ENCODE measurements around the gene ANO1.

Gene ANO1

DNA sequence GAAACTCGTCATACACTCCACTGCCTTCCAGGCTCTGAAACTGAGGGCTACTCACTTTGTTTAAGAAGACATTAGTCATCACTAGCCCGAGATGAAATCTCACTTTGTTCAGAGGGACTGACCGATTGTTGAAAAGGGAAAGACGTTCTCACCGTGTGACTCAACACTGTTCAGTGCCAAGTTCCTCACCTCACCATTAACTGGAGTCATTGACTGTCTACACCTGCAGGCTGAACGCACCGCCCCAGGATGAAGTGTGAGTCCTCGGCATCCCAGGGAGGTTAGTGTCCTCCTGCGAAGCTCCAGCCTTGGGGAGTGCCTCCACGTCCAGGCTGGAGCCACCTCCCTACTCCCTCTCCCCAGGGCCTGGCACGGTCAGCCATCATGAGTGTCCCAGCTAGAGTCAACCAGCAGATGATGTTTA lies 155.4 kb downstream of the ANO1 start:
- Histone ChIP-seq H3K9me3 (ENCODE audit: low read length) (no peaks in the 10 kb centered on the region), H3K4me2 (ENCODE audit: low read length) (no peak overlapping the region), H3K27me3 (ENCODE audit: insufficient read depth, low read length) (peaks cover 10% of the 10 kb centered on the region), H2AFZ (ENCODE audit: low read length) (no peak overlapping the region), H3K4me1 (ENCODE audit: insufficient read depth, low read length, severe bottlenecking) (no peaks in the 10 kb centered on the region), H3K9me2 (ENCODE audit: low read depth, low read length) (no peaks in the 10 kb centered on the region), H3K9ac (ENCODE audit: low read length) (no peak overlapping the region), H3K79me2 (ENCODE audit: insufficient read depth, low read length) (no peaks in the 10 kb centered on the region), H4K20me1 (ENCODE audit: insufficient read depth, low read length) (no peaks in the 10 kb centered on the region), H3K27ac (ENCODE audit: low read depth, low read length, poor library complexity, severe bottlenecking) (no peak overlapping the region), H3K4me3 (ENCODE audit: low read depth, low read length, poor library complexity, severe bottlenecking) (no peak overlapping the region), H3K36me3 (ENCODE audit: insufficient read depth, low read length) (no peaks in the 10 kb centered on the region), H3F3A (ENCODE audit: insufficient read depth, low read length) (no peaks in the 10 kb centered on the region)
- TF ChIP-seq, protein P1, sequence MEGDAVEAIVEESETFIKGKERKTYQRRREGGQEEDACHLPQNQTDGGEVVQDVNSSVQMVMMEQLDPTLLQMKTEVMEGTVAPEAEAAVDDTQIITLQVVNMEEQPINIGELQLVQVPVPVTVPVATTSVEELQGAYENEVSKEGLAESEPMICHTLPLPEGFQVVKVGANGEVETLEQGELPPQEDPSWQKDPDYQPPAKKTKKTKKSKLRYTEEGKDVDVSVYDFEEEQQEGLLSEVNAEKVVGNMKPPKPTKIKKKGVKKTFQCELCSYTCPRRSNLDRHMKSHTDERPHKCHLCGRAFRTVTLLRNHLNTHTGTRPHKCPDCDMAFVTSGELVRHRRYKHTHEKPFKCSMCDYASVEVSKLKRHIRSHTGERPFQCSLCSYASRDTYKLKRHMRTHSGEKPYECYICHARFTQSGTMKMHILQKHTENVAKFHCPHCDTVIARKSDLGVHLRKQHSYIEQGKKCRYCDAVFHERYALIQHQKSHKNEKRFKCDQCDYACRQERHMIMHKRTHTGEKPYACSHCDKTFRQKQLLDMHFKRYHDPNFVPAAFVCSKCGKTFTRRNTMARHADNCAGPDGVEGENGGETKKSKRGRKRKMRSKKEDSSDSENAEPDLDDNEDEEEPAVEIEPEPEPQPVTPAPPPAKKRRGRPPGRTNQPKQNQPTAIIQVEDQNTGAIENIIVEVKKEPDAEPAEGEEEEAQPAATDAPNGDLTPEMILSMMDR (IDR thresholded peaks at IDR 0.05; ENCODE audit: low read length): no peak
- TF ChIP-seq EZH2 (IDR thresholded peaks at IDR 0.05; ENCODE audit: borderline replicate concordance, low read length): no peak

DNA sequence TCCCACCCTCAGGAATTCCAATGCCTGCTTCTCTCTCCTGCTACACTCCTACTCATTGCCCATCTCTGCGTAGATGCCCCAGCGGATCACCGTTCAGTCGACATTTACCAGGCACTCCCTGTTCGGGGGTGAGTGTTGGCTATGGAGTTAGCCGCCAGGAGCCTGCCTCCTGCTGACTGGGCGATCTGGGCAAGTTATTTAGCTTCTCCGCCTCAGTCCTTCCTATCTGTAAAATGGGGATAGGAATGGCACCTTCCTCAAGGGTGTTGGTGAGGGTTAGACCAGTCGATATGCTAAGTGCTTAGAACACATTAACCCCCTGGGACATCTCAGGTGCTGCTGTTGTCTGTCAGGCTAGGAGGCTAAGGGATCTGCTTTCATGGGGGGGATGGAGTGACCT lies 155.8 kb downstream of the ANO1 start:
- no peaks in the 10 kb centered on the region for H3K9me3 ChIP-seq (ENCODE audit: low read length)
- H2AFZ ChIP-seq (ENCODE audit: low read length): no peak overlapping the region
- no peak overlapping the region for H3K9ac ChIP-seq (ENCODE audit: low read length)
- H3K27ac ChIP-seq (ENCODE audit: low read depth, low read length, poor library complexity, severe bottlenecking): no peak overlapping the region
- H3K4me3 ChIP-seq (ENCODE audit: low read depth, low read length, poor library complexity, severe bottlenecking): no peak overlapping the region
- H3K4me2 ChIP-seq (ENCODE audit: low read length): no peak overlapping the region
- H3F3A ChIP-seq (ENCODE audit: insufficient read depth, low read length): no peaks in the 10 kb centered on the region
- H3K27me3 ChIP-seq (ENCODE audit: insufficient read depth, low read length): peaks cover 10% of the 10 kb centered on the region
- H4K20me1 ChIP-seq (ENCODE audit: insufficient read depth, low read length): no peaks in the 10 kb centered on the region
- no peaks in the 10 kb centered on the region for H3K79me2 ChIP-seq (ENCODE audit: insufficient read depth, low read length)
- no peaks in the 10 kb centered on the region for H3K9me2 ChIP-seq (ENCODE audit: low read depth, low read length)
- no peak for TF ChIP-seq EZH2 (IDR thresholded peaks at IDR 0.05; ENCODE audit: borderline replicate concordance, low read length)
- TF ChIP-seq, protein P1 (IDR thresholded peaks at IDR 0.05; ENCODE audit: low read length): no peak
- no peaks in the 10 kb centered on the region for H3K4me1 ChIP-seq (ENCODE audit: insufficient read depth, low read length, severe bottlenecking)
- no peaks in the 10 kb centered on the region for H3K36me3 ChIP-seq (ENCODE audit: insufficient read depth, low read length)
